IMR-90 (cell line): Measurements from ENCODE around the gene CFAP97D1. TPM values are rescaled to one million over a fixed set of nuclear protein-coding genes. Genes with fewer than 3 reads are reported as not detected.

Experiments
- ATAC-seq: fragments of 200-7000 bp; cut with Tn5 transposase; 2 replicates; pipeline ENCODE4 v1.9.1; 2020; ENCODE audit warnings: low read depth, mild to moderate bottlenecking, moderate library complexity
- BruUV-seq: library from RNA; stranded (reverse); fragments of 400-500 nt; replicated peaks from 2 replicates; lab custom pipeline; 2021; lab: Mats Ljungman, UMichigan
- CTCF ChIA-PET: fragments of 300-600 bp; formaldehyde crosslinking; extraction: SDS; loops from one replicate; lab custom pipeline; 2021; ENCODE audit warnings: antibody characterized with exemption; lab: Yijun Ruan, JAX
- POLR2A ChIA-PET: fragments of 300-600 bp; sonication (Branson Sonifier 250); formaldehyde crosslinking; loops from one replicate; lab custom pipeline; 2022; ENCODE audit warnings: antibody characterized with exemption; ENCODE audit not compliant: unreplicated experiment; lab: Charles Lee
- DNase-seq: peaks from one replicate; pipeline ENCODE4 v3.0.0; 2013
- H2AFZ ChIP-seq: replicated peaks from 2 replicates; pipeline ENCODE3; 2013; ENCODE audit warnings: low read length, mild to moderate bottlenecking; ENCODE audit not compliant: poor library complexity
- H2AK5ac ChIP-seq: 2 replicates; pipeline ENCODE4 v1.6.1; 2013; ENCODE audit warnings: low read depth, low read length, inconsistent platforms
- H2AK9ac ChIP-seq: replicated peaks from 2 replicates; pipeline ENCODE3; 2013; ENCODE audit warnings: mild to moderate bottlenecking, low read depth, low read length, moderate library complexity; ENCODE audit not compliant: poor library complexity
- H2BK120ac ChIP-seq: 2 replicates; pipeline ENCODE4 v1.6.1; 2013; ENCODE audit warnings: low read depth, low read length, inconsistent platforms
- H2BK15ac ChIP-seq: 3 replicates; pipeline ENCODE4 v1.6.1; 2013; ENCODE audit warnings: low read depth, low read length, inconsistent platforms
- H2BK20ac ChIP-seq: 2 replicates; pipeline ENCODE4 v1.6.1; 2013; ENCODE audit warnings: low read depth, mild to moderate bottlenecking, inconsistent platforms, low read length, moderate library complexity
- H2BK5ac ChIP-seq: 2 replicates; pipeline ENCODE4 v1.6.1; 2013; ENCODE audit warnings: mild to moderate bottlenecking, low read depth, low read length, inconsistent platforms; ENCODE audit not compliant: poor library complexity, severe bottlenecking
- H3K14ac ChIP-seq: replicated peaks from 2 replicates; pipeline ENCODE4 v1.6.1; 2013; ENCODE audit warnings: low read depth, low read length, inconsistent platforms
- H3K18ac ChIP-seq: 2 replicates; pipeline ENCODE4 v1.6.1; 2013; ENCODE audit warnings: low read depth, low read length, control low read depth
- H3K23ac ChIP-seq: 2 replicates; pipeline ENCODE4 v1.6.1; 2013; ENCODE audit warnings: low read depth, low read length, inconsistent platforms
- H3K27ac ChIP-seq: 2 replicates; pipeline ENCODE4 v1.5.1; 2013; ENCODE audit warnings: mild to moderate bottlenecking, control low read depth, low read length; ENCODE audit not compliant: insufficient read depth
- H3K27me3 ChIP-seq: 2 replicates; pipeline ENCODE4 v1.6.1; 2013; ENCODE audit warnings: low read length; ENCODE audit not compliant: control insufficient read depth, insufficient read depth
- H3K36me3 ChIP-seq: 2 replicates; pipeline ENCODE4 v1.6.1; 2013; ENCODE audit warnings: low read length, mixed read lengths; ENCODE audit not compliant: control insufficient read depth, insufficient read depth
- H3K4ac ChIP-seq: 2 replicates; pipeline ENCODE4 v1.6.1; 2013; ENCODE audit warnings: low read depth, low read length, inconsistent platforms
- H3K4me1 ChIP-seq: 2 replicates; pipeline ENCODE4 v1.6.1; 2013; ENCODE audit warnings: low read length, mixed read lengths; ENCODE audit not compliant: control insufficient read depth, insufficient read depth
- H3K4me2 ChIP-seq: 2 replicates; pipeline ENCODE4 v1.6.1; 2013; ENCODE audit warnings: low read depth, mild to moderate bottlenecking, control low read depth, low read length, moderate library complexity
- H3K4me3 ChIP-seq: 2 replicates; pipeline ENCODE4 v1.5.1; 2013; ENCODE audit warnings: low read depth, mild to moderate bottlenecking, control low read depth, low read length, moderate library complexity; ENCODE audit not compliant: insufficient read depth
- H3K56ac ChIP-seq: 2 replicates; pipeline ENCODE4 v1.6.1; 2013; ENCODE audit warnings: low read length, inconsistent platforms; ENCODE audit not compliant: insufficient read depth; ENCODE audit errors: extremely low read depth
- H3K79me1 ChIP-seq, 2 experiments: 2 replicates each; pipeline ENCODE4 v1.6.1; 2013; ENCODE audit warnings: low read length in 2 of 2, inconsistent platforms in 1 of 2, low read depth in 1 of 2
- H3K9ac ChIP-seq: 2 replicates; pipeline ENCODE4 v1.6.1; 2013; ENCODE audit warnings: low read depth, low read length, control low read depth
- H3K9me1 ChIP-seq: 2 replicates; pipeline ENCODE4 v1.6.1; 2013; ENCODE audit warnings: low read length, inconsistent platforms; ENCODE audit not compliant: insufficient read depth
- H3K9me3 ChIP-seq: 2 replicates; pipeline ENCODE4 v1.6.1; 2013; ENCODE audit warnings: low read length; ENCODE audit not compliant: control insufficient read depth, insufficient read depth
- H4K20me1 ChIP-seq: 2 replicates; pipeline ENCODE4 v1.6.1; 2013; ENCODE audit warnings: low read length, inconsistent platforms; ENCODE audit not compliant: insufficient read depth
- H4K5ac ChIP-seq: 2 replicates; pipeline ENCODE4 v1.6.1; 2013; ENCODE audit warnings: mild to moderate bottlenecking, low read depth, low read length, control low read depth
- H4K8ac ChIP-seq, 2 experiments: 2 replicates each; pipeline ENCODE4 v1.6.1; 2013; ENCODE audit warnings: low read depth in 2 of 2, low read length in 2 of 2, control low read depth in 1 of 2, inconsistent platforms in 1 of 2
- H4K91ac ChIP-seq: 2 replicates; pipeline ENCODE4 v1.6.1; 2013; ENCODE audit warnings: low read depth, low read length, inconsistent platforms; ENCODE audit not compliant: insufficient read depth
- BHLHE40 ChIP-seq: fragments of 150-350 bp; IDR thresholded peaks from 2 replicates; pipeline ENCODE4 v1.6.1; 2016; ENCODE audit warnings: mild to moderate bottlenecking, low read depth, low read length
- CEBPB ChIP-seq: IDR thresholded peaks from 2 replicates; pipeline ENCODE4 v1.6.1; 2012; ENCODE audit warnings: low read depth, low read length, improper control_type of control experiment
- CHD1 ChIP-seq: IDR thresholded peaks from 2 replicates; pipeline ENCODE4 v1.6.1; 2012; ENCODE audit warnings: low read depth, low read length, improper control_type of control experiment
- FOS ChIP-seq: fragments of 150-350 bp; IDR thresholded peaks from 2 replicates; pipeline ENCODE4 v1.6.1; 2016; ENCODE audit warnings: low read depth, low read length
- MAFK ChIP-seq: IDR thresholded peaks from 2 replicates; pipeline ENCODE4 v1.6.1; 2012; ENCODE audit warnings: low read depth, low read length, improper control_type of control experiment
- MAZ ChIP-seq: IDR thresholded peaks from 2 replicates; pipeline ENCODE4 v1.6.1; 2012; ENCODE audit warnings: low read depth, mild to moderate bottlenecking, low read length, improper control_type of control experiment, moderate library complexity, borderline replicate concordance
- MXI1 ChIP-seq: IDR thresholded peaks from 2 replicates; pipeline ENCODE4 v1.6.1; 2012; ENCODE audit warnings: low read depth, mild to moderate bottlenecking, low read length, moderate library complexity, borderline replicate concordance
- NFE2L2 ChIP-seq: fragments of 150-350 bp; IDR thresholded peaks from 2 replicates; pipeline ENCODE4 v1.6.1; 2016; ENCODE audit warnings: low read depth, mild to moderate bottlenecking, low read length
- POLR2A ChIP-seq: IDR thresholded peaks from 2 replicates; pipeline ENCODE4 v1.6.1; 2012; ENCODE audit warnings: mild to moderate bottlenecking, low read depth, low read length
- RAD21 ChIP-seq: IDR thresholded peaks from 2 replicates; pipeline ENCODE4 v1.6.1; 2012; ENCODE audit warnings: low read length, improper control_type of control experiment
- RCOR1 ChIP-seq: IDR thresholded peaks from 2 replicates; pipeline ENCODE4 v1.6.1; 2012; ENCODE audit warnings: mild to moderate bottlenecking, low read length, improper control_type of control experiment; ENCODE audit not compliant: insufficient replicate concordance
- RFX5 ChIP-seq: IDR thresholded peaks from 2 replicates; pipeline ENCODE4 v1.8.0; 2012; ENCODE audit warnings: low read depth, mild to moderate bottlenecking, low read length, moderate library complexity
- SMC3 ChIP-seq: fragments of 150-350 bp; IDR thresholded peaks from 2 replicates; pipeline ENCODE4 v1.6.1; 2016; ENCODE audit warnings: low read depth, mild to moderate bottlenecking, antibody characterized with exemption, low read length, moderate library complexity
- WGBS, 2 experiments: methylation state at CpG; one replicate each; pipeline versions ENCODE4 v1.1.5 to v1.1.7; 2013; ENCODE audit warnings: missing lambda C conversion rate in 2 of 2; ENCODE audit not compliant: insufficient read length in 1 of 2; ENCODE audit errors: extremely low coverage in 2 of 2; 5-methylcytosine and 5-hydroxymethylcytosine counted together
- dilution Hi-C: fragments of 300-500 bp; cut with HindIII; formaldehyde crosslinking; loops from one replicate; pipeline ENCODE4 v1.14.3; 2018; ENCODE audit warnings: low sequenced_read_pairs; ENCODE audit not compliant: unreplicated experiment
- in situ Hi-C: fragments of 300-500 bp; cut with MboI; formaldehyde crosslinking; loops from 3 replicates; pipeline ENCODE4 v1.14.3; 2019; ENCODE audit warnings: low sequenced_read_pairs, inconsistent platforms, mixed read lengths
- intact Hi-C: fragments of 100-400 bp; cut with micrococcal nuclease; formaldehyde crosslinking; loops from 2 replicates; pipeline ENCODE4 v1.10.0; 2022
- polyA plus RNA-seq, 3 experiments: library from polyadenylated mRNA; depleted of rRNA; stranded (reverse); fragments of >200 nt; gene quantifications; 2 replicates each; pipeline ENCODE4 v1.2.3, GENCODE V29; 2012; ENCODE audit warnings: low replicate concordance in 1 of 3
- total RNA-seq: library from RNA; depleted of rRNA; stranded (reverse); fragments of >200 nt; gene quantifications from 2 replicates; pipeline ENCODE4 v1.2.3, GENCODE V29; 2012
- TF ChIP-seq, protein P1 (sequence below): conservative IDR thresholded peaks from 2 replicates; pipeline ENCODE4 v1.5.1; 2012; ENCODE audit warnings: mild to moderate bottlenecking, low read depth, low read length, improper control_type of control experiment
- TF ChIP-seq, protein P2 (sequence below): fragments of 150-350 bp; IDR thresholded peaks from 2 replicates; pipeline ENCODE4 v1.6.1; 2017; ENCODE audit warnings: mild to moderate bottlenecking, antibody characterized with exemption, low read length, low read depth
- TF ChIP-seq, protein P3 (sequence below): fragments of 150-350 bp; IDR thresholded peaks from 2 replicates; pipeline ENCODE4 v1.6.1; 2016; ENCODE audit warnings: low read depth, mild to moderate bottlenecking, low read length, moderate library complexity, borderline replicate concordance

Gene CFAP97D1
- total and polyA plus RNA-seq, 2 of the 4 experiments (the other 2 are of a cell fraction), result under 0.01 TPM; not detected in 1

DNA sequence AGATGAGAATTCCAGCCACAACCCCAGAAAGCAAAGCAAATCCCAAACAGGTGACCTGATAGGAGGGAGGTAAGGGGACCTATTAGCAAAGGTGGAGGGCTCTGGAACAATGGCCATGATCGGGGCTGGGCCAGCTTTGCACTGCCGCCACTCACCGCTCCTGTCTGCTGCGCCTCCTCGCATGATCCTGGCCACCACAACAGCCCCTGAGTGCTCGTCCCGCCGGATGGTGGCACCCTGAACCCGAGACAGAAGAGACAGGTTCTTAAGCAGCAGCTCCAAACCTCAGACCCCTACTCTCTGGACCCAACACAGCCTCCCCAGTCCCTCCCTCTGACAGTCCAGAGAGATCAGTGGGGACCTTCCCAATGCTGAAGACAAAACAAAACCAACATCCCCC lies 47.4 kb downstream of the CFAP97D1 start:
- Histone ChIP-seq H3K9me3 (no peaks in the 10 kb centered on the region), H4K20me1 (no peaks in the 10 kb centered on the region), H3K9me1 (peaks cover 11% of the 10 kb centered on the region; the same call in 1 of the 2 replicates), H3K56ac (no peak overlapping the region), H2AK9ac (no peak overlapping the region), H3K27ac (no peak overlapping the region), H2BK120ac (no peak overlapping the region), H3K36me3 (peaks cover 31% of the 10 kb centered on the region), H2AFZ (no peak overlapping the region), H3K9ac (no peak overlapping the region), H3K4ac (no peak overlapping the region), H3K4me3 (no peak overlapping the region), H3K23ac (no peak overlapping the region), H3K27me3 (no peaks in the 10 kb centered on the region), H2BK20ac (no peak overlapping the region), H2BK15ac (no peak overlapping the region), H2AK5ac (no peak overlapping the region), H3K14ac (no peak overlapping the region), H2BK5ac (no peak overlapping the region), H4K8ac (no peak overlapping the region), H3K4me1 (peaks cover 8% of the 10 kb centered on the region), H3K4me2 (no peak overlapping the region), H4K5ac (no peak overlapping the region), H3K18ac (no peak overlapping the region), H4K91ac (no peak overlapping the region), H3K79me1 (peaks cover 11 to 55% of the 10 kb centered on the region in 2 experiments)
- WGBS, 2 experiments, result 100% methylated on average over 2 of the region's 9 CpGs; no CpG with 5 or more reads in 1 of the 2 experiments
- no peak for DNase-seq
- ChIA-PET CTCF (no interaction called here), POLR2A (no interaction called here)
- intact Hi-C loops, result no loop called here
- dilution Hi-C loops, result no loop called here
- BruUV-seq, result no TSS peak
- ATAC-seq, result no peak
- TF ChIP-seq, protein P1, sequence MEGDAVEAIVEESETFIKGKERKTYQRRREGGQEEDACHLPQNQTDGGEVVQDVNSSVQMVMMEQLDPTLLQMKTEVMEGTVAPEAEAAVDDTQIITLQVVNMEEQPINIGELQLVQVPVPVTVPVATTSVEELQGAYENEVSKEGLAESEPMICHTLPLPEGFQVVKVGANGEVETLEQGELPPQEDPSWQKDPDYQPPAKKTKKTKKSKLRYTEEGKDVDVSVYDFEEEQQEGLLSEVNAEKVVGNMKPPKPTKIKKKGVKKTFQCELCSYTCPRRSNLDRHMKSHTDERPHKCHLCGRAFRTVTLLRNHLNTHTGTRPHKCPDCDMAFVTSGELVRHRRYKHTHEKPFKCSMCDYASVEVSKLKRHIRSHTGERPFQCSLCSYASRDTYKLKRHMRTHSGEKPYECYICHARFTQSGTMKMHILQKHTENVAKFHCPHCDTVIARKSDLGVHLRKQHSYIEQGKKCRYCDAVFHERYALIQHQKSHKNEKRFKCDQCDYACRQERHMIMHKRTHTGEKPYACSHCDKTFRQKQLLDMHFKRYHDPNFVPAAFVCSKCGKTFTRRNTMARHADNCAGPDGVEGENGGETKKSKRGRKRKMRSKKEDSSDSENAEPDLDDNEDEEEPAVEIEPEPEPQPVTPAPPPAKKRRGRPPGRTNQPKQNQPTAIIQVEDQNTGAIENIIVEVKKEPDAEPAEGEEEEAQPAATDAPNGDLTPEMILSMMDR, result no peak
- no peak for TF ChIP-seq NFE2L2
- no peak for TF ChIP-seq CHD1
- no peak for TF ChIP-seq RAD21
- TF ChIP-seq BHLHE40, result no peak
- TF ChIP-seq SMC3, result no peak
- no peak for TF ChIP-seq MAFK
- TF ChIP-seq, protein P2, sequence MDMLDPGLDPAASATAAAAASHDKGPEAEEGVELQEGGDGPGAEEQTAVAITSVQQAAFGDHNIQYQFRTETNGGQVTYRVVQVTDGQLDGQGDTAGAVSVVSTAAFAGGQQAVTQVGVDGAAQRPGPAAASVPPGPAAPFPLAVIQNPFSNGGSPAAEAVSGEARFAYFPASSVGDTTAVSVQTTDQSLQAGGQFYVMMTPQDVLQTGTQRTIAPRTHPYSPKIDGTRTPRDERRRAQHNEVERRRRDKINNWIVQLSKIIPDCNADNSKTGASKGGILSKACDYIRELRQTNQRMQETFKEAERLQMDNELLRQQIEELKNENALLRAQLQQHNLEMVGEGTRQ, result no peak
- no peak for TF ChIP-seq RCOR1
- TF ChIP-seq MAZ, result no peak
- no peak for TF ChIP-seq POLR2A
- no peak for TF ChIP-seq FOS
- TF ChIP-seq, protein P3, sequence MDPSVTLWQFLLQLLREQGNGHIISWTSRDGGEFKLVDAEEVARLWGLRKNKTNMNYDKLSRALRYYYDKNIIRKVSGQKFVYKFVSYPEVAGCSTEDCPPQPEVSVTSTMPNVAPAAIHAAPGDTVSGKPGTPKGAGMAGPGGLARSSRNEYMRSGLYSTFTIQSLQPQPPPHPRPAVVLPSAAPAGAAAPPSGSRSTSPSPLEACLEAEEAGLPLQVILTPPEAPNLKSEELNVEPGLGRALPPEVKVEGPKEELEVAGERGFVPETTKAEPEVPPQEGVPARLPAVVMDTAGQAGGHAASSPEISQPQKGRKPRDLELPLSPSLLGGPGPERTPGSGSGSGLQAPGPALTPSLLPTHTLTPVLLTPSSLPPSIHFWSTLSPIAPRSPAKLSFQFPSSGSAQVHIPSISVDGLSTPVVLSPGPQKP, result no peak
- no peak for TF ChIP-seq RFX5
- no peak for TF ChIP-seq CEBPB
- no peak for TF ChIP-seq MXI1
- in situ Hi-C loops, result no loop called here
